GM06990 (cell line): ENCODE data around the gene TMEM200B.
"Not testable (repeated sequence)": the region's sequence is repeated elsewhere in the genome, so short reads cannot be mapped to it uniquely, and the experiment has no call there.

Experiments used
- DNase-seq: peaks from one replicate; pipeline ENCODE4 v3.0.0-alpha.2; 2011; ENCODE audit not compliant: insufficient read length; ENCODE audit errors: extremely low read depth
- H3K27me3 ChIP-seq: replicated peaks from 2 replicates; pipeline ENCODE4 v1.6.0; 2011; ENCODE audit warnings: low read length; ENCODE audit not compliant: control insufficient read depth, insufficient read depth
- H3K36me3 ChIP-seq: 2 replicates; pipeline ENCODE4 v1.5.1; 2011; ENCODE audit warnings: low read length; ENCODE audit not compliant: control insufficient read depth, insufficient read depth
- H3K4me3 ChIP-seq: replicated peaks from 2 replicates; pipeline ENCODE4 v1.5.1; 2011; ENCODE audit warnings: low read depth, mild to moderate bottlenecking, control low read depth, low read length
- TF ChIP-seq, protein P1 (sequence below): IDR thresholded peaks from 2 replicates; pipeline ENCODE4 v1.5.1; 2011; ENCODE audit warnings: low read length, control low read depth, mild to moderate bottlenecking, inconsistent platforms; ENCODE audit not compliant: insufficient read depth, poor library complexity, severe bottlenecking

Gene TMEM200B

GRCh38 chr1:29099286-29099685 is 24.4 kb downstream of the TMEM200B start:
- TF ChIP-seq, protein P1, sequence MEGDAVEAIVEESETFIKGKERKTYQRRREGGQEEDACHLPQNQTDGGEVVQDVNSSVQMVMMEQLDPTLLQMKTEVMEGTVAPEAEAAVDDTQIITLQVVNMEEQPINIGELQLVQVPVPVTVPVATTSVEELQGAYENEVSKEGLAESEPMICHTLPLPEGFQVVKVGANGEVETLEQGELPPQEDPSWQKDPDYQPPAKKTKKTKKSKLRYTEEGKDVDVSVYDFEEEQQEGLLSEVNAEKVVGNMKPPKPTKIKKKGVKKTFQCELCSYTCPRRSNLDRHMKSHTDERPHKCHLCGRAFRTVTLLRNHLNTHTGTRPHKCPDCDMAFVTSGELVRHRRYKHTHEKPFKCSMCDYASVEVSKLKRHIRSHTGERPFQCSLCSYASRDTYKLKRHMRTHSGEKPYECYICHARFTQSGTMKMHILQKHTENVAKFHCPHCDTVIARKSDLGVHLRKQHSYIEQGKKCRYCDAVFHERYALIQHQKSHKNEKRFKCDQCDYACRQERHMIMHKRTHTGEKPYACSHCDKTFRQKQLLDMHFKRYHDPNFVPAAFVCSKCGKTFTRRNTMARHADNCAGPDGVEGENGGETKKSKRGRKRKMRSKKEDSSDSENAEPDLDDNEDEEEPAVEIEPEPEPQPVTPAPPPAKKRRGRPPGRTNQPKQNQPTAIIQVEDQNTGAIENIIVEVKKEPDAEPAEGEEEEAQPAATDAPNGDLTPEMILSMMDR: no peak
- H3K27me3 ChIP-seq: no peaks in the 10 kb centered on the region

DNA sequence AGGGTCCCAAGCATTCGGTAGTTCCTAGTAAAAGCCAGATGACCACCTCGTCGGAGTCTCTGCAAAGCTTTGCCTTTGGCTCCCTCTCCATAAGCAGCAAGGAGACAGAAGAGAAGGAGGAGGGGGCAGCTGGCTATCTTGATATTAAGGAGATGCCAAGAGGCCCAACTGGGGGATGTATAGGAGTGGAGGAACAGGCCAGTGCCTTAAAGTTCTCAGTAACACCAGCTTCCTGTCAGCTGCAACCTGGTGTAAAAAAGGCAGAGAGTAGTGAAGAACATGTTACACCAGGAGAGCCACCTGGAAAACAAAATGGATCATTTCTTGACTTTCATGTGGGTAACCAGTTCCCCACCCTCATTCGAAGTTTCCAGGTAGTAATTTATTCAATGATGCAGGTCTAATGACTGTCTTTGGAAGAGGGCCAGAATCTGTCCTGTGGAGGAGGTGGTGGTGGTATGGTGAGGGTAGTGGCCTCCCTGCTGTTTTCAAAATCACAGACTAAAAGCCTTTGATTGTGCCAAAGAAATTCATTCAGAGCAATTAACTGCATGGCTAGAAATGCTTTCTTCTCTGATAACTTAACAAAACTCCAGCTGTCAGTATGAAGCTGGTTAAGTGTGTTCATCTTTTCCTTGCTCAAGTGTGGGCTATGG is 27.3 kb downstream of the TMEM200B start:
- TF ChIP-seq, protein P1: no peak
- H3K36me3 ChIP-seq: no peaks in the 10 kb centered on the region; the same call in 1 of the 2 replicates
- no peaks in the 10 kb centered on the region for H3K27me3 ChIP-seq
- no peak for DNase-seq
- H3K4me3 ChIP-seq: no peak overlapping the region

More at GRCh38 chr1:29099286-29099685, 24.4 kb downstream of the TMEM200B start:
- H3K4me3 ChIP-seq: no peak overlapping the region
- DNase-seq: no peak
- no peaks in the 10 kb centered on the region; the same call in 1 of the 2 replicates for H3K36me3 ChIP-seq

- DNase-seq: no peak
- Histone ChIP-seq H3K36me3 (no peaks in the 10 kb centered on the region; the same call in 1 of the 2 replicates), H3K27me3 (no peaks in the 10 kb centered on the region), H3K4me3 (no peak overlapping the region)
- TF ChIP-seq, protein P1: no peak
Measured at GRCh38 chr1:29094954-29095353, 28.7 kb downstream of the TMEM200B start.

DNA sequence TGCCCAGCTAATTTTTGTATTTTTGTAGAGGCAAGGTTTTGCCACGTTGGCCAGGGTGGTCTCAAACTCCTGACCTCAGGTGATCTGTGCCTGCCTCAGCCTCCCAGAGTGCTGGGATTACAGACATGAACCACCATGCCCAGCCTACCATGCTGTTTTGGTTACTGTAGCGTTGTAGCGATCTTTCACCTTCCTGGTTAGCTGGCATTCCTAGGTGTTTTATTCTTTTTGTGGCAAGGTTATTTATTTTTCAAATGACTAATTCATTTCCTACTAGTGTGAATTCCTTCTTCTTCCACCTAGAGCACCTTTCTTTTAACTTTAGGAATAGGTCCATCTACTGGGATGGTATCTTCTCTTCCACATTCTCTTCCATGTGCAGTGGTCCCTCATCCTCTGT is 29.3 kb downstream of the TMEM200B start:
- Histone ChIP-seq H3K4me3 (no peak overlapping the region), H3K27me3 (no peaks in the 10 kb centered on the region), H3K36me3 (no peaks in the 10 kb centered on the region; the same call in 1 of the 2 replicates)
- no peak for DNase-seq
- TF ChIP-seq, protein P1: no peak

DNA sequence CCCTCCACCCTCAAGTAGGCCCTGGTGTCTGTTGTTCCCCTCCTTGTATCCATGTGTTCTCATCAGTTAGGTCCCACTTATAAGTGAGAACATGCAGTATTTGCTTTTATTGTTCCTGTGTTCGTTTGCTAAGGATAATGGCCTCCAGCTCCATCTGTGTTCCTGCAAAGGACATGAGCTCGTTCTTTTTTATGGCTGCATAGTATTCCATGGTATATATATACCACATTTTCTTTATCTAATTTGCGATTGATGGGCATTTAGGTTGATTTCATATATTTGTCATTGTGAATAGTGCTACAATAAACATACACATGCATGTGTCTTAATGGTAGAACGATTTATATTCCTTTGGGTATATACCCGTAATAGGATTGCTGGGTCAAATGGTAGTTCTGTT is 31.0 kb downstream of the TMEM200B start:
- not testable (repeated sequence) for H3K4me3 ChIP-seq, DNase-seq, H3K36me3 ChIP-seq, H3K27me3 ChIP-seq

- Histone ChIP-seq H3K27me3 (no peaks in the 10 kb centered on the region), H3K4me3 (no peak overlapping the region), H3K36me3 (no peaks in the 10 kb centered on the region)
- DNase-seq: no peak
- TF ChIP-seq, protein P1: no peak
Measured at GRCh38 chr1:29090937-29091618, 32.6 kb downstream of the TMEM200B start.
